ENCODE measurements around the gene CC2D2B. TPM values are rescaled to one million over a fixed set of nuclear protein-coding genes. Genes with fewer than 3 reads are reported as not detected.
A peak's percentile ranks its signal among the peaks of the same experiment; 100 is the strongest.

Gene CC2D2B
- total and polyA plus RNA-seq, 4 experiments from 2014 or later = 0.10 to 0.15 TPM; not detected in 2

- ChIA-PET CTCF (ENCODE audit: partially characterized antibody) (interaction anchor here (1.1 kb wide), 1 partner anchor 42 kb away, joined by 3 read pairs; no protein-coding TSS in a partner anchor), POLR2A (ENCODE audit: partially characterized antibody) (interaction anchor here (1.2 to 1.5 kb wide), 2 partner anchors 32 to 54 kb away, joined by 3 to 6 read pairs; partner anchors contain the start of genes CCNJ and ZNF518A)
- Histone ChIP-seq H3K27me3 (ENCODE audit: insufficient read depth, low read length) (no peaks in the 10 kb centered on the region), H3K27ac (ENCODE audit: low read depth, low read length) (no peak overlapping the region), H3K9me3 (ENCODE audit: control insufficient read depth in 1 of 2, low read length in 2 of 2) (no peaks in the 10 kb centered on the region), H3K4me1 (ENCODE audit: insufficient read depth, low read length) (no peaks in the 10 kb centered on the region), H3K4me3 (ENCODE audit: low read length in 2 of 2) (no peak overlapping the region), H3K36me3 (ENCODE audit: insufficient read depth, low read length) (no peaks in the 10 kb centered on the region)
- no peaks in the 10 kb centered on the region for H3K9me3 Mint-ChIP-seq
- H3K27me3 Mint-ChIP-seq = no peaks in the 10 kb centered on the region
- H3K4me1 Mint-ChIP-seq = peaks cover 6 to 12% (median 7%) of the 10 kb centered on the region in 4 donors
- H3K27ac Mint-ChIP-seq = peak overlapping the region in 1 of 7 donors; percentile 9
- no peak overlapping the region for H3K4me3 Mint-ChIP-seq
- no peak for DNase-seq
- intact Hi-C loops (cut with micrococcal nuclease) = no loop called here
- peaks cover 6 to 27% of the 10 kb centered on the region in 2 donors for H3K36me3 Mint-ChIP-seq
Measured at GRCh38 chr10:96075977-96076376, 168.2 kb downstream of the CC2D2B start.

- POLR2A ChIA-PET (ENCODE audit: partially characterized antibody) = no interaction called here
- CTCF ChIA-PET (ENCODE audit: partially characterized antibody) = no interaction called here
- H3K4me3 Mint-ChIP-seq = no peak overlapping the region
Measured at GRCh38 chr10:96077156-96077555, 169.4 kb downstream of the CC2D2B start.

GRCh38 chr10:96082153-96082552 lies 174.4 kb downstream of the CC2D2B start:
- intact Hi-C loops (cut with micrococcal nuclease) = no loop called here
- POLR2A ChIA-PET (ENCODE audit: partially characterized antibody) = interaction anchor here (1.2 kb wide), 1 partner anchor 48 kb away, joined by 3 read pairs; the partner anchor contains the start of gene ZNF518A
- Mint-ChIP-seq H3K27ac (no peak overlapping the region), H3K27me3 (no peaks in the 10 kb centered on the region), H3K36me3 (peaks cover 15 to 44% of the 10 kb centered on the region in 2 donors), H3K4me1 (no peaks in the 10 kb centered on the region), H3K9me3 (no peaks in the 10 kb centered on the region), H3K4me3 (no peak overlapping the region)
- H3K36me3 ChIP-seq (ENCODE audit: insufficient read depth, low read length) = no peaks in the 10 kb centered on the region
- CTCF ChIA-PET (ENCODE audit: partially characterized antibody) = interaction anchor here (1.0 kb wide), 1 partner anchor 65 kb away, joined by 4 read pairs; no protein-coding TSS in a partner anchor
- no peaks in the 10 kb centered on the region for H3K4me1 ChIP-seq (ENCODE audit: insufficient read depth, low read length)
- H3K9me3 ChIP-seq (ENCODE audit: control insufficient read depth in 1 of 2, low read length in 2 of 2) = no peaks in the 10 kb centered on the region
- no peaks in the 10 kb centered on the region for H3K27me3 ChIP-seq (ENCODE audit: insufficient read depth, low read length)
- DNase-seq = no peak
- H3K27ac ChIP-seq (ENCODE audit: low read depth, low read length) = no peak overlapping the region
- no peak overlapping the region for H3K4me3 ChIP-seq (ENCODE audit: low read length in 2 of 2)

More at GRCh38 chr10:96077156-96077555, 169.4 kb downstream of the CC2D2B start:
- no peaks in the 10 kb centered on the region for H3K9me3 ChIP-seq (ENCODE audit: control insufficient read depth in 1 of 2, low read length in 2 of 2)
- Mint-ChIP-seq H3K36me3 (peaks cover 7 to 32% of the 10 kb centered on the region in 2 donors), H3K4me1 (peaks cover 6 to 12% (median 7%) of the 10 kb centered on the region in 4 donors), H3K27me3 (no peaks in the 10 kb centered on the region), H3K9me3 (no peaks in the 10 kb centered on the region), H3K27ac (no peak overlapping the region)
- intact Hi-C loops (cut with micrococcal nuclease) = no loop called here
- H3K27ac ChIP-seq (ENCODE audit: low read depth, low read length) = no peak overlapping the region
- no peaks in the 10 kb centered on the region for H3K4me1 ChIP-seq (ENCODE audit: insufficient read depth, low read length)
- H3K4me3 ChIP-seq (ENCODE audit: low read length in 2 of 2) = no peak overlapping the region
- no peaks in the 10 kb centered on the region for H3K27me3 ChIP-seq (ENCODE audit: insufficient read depth, low read length)
- H3K36me3 ChIP-seq (ENCODE audit: insufficient read depth, low read length) = no peaks in the 10 kb centered on the region
- DNase-seq = no peak

Small RNAs within 50 kb of the gene (microRNA-seq; reads per million reads assigned to microRNA genes)
- 22.0 reads per million, percentile 51 among the genes with 10 or more reads in this experiment for gene MIR3157 (ENCODE audit: borderline microRNAs expressed, borderline number of aligned reads, borderline replicate concordance)

Other genes with a start within 250 kb of the CC2D2B start
- gene TCTN3, start 214.0 kb upstream of the CC2D2B start, total RNA-seq = 10 to 100 TPM; 20.5 to 22.2 TPM
- 10 to 100 TPM; 50.4 to 54.9 TPM for gene TCTN3, start 214.0 kb upstream of the CC2D2B start, polyA plus RNA-seq
- gene ENTPD1, start 151.8 kb upstream of the CC2D2B start, total RNA-seq = 1 to 10 TPM; 1.6 to 1.9 TPM
- 1 to 10 TPM; 1.2 to 1.6 TPM for gene ENTPD1, start 151.8 kb upstream of the CC2D2B start, polyA plus RNA-seq
- gene CCNJ, start 135.6 kb downstream of the CC2D2B start, total RNA-seq = 1 to 10 TPM; 7.1 TPM
- 1 to 10 TPM in 1 of 2 donors, under 1 TPM in 1; 0.43 to 1.4 TPM for gene CCNJ, start 135.6 kb downstream of the CC2D2B start, polyA plus RNA-seq
- 10 to 100 TPM; 22.4 to 24.0 TPM for gene ZNF518A, start 222.3 kb downstream of the CC2D2B start, total RNA-seq
- gene ZNF518A, start 222.3 kb downstream of the CC2D2B start, polyA plus RNA-seq = 10 to 100 TPM; 11.1 to 12.4 TPM